ENCODE results near the gene CCN5.

DNA sequence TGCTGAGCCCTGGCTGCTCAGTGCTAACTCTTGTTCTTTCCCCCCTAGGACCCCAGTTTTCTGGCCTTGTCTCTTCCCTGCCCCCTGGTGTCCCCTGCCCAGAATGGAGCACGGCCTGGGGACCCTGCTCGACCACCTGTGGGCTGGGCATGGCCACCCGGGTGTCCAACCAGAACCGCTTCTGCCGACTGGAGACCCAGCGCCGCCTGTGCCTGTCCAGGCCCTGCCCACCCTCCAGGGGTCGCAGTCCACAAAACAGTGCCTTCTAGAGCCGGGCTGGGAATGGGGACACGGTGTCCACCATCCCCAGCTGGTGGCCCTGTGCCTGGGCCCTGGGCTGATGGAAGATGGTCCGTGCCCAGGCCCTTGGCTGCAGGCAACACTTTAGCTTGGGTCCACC lies 11.9 kb downstream of the CCN5 start:
- TF ChIP-seq, protein P1, sequence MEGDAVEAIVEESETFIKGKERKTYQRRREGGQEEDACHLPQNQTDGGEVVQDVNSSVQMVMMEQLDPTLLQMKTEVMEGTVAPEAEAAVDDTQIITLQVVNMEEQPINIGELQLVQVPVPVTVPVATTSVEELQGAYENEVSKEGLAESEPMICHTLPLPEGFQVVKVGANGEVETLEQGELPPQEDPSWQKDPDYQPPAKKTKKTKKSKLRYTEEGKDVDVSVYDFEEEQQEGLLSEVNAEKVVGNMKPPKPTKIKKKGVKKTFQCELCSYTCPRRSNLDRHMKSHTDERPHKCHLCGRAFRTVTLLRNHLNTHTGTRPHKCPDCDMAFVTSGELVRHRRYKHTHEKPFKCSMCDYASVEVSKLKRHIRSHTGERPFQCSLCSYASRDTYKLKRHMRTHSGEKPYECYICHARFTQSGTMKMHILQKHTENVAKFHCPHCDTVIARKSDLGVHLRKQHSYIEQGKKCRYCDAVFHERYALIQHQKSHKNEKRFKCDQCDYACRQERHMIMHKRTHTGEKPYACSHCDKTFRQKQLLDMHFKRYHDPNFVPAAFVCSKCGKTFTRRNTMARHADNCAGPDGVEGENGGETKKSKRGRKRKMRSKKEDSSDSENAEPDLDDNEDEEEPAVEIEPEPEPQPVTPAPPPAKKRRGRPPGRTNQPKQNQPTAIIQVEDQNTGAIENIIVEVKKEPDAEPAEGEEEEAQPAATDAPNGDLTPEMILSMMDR (IDR thresholded peaks at IDR 0.05), result no peak
- TF ChIP-seq POLR2AphosphoS5 (IDR thresholded peaks at IDR 0.05) (no peak), POLR2A (IDR thresholded peaks at IDR 0.05) (no peak)

All from breast epithelium (tissue), 3 donors.